Measurements from ENCODE around the gene USP2.

DNA sequence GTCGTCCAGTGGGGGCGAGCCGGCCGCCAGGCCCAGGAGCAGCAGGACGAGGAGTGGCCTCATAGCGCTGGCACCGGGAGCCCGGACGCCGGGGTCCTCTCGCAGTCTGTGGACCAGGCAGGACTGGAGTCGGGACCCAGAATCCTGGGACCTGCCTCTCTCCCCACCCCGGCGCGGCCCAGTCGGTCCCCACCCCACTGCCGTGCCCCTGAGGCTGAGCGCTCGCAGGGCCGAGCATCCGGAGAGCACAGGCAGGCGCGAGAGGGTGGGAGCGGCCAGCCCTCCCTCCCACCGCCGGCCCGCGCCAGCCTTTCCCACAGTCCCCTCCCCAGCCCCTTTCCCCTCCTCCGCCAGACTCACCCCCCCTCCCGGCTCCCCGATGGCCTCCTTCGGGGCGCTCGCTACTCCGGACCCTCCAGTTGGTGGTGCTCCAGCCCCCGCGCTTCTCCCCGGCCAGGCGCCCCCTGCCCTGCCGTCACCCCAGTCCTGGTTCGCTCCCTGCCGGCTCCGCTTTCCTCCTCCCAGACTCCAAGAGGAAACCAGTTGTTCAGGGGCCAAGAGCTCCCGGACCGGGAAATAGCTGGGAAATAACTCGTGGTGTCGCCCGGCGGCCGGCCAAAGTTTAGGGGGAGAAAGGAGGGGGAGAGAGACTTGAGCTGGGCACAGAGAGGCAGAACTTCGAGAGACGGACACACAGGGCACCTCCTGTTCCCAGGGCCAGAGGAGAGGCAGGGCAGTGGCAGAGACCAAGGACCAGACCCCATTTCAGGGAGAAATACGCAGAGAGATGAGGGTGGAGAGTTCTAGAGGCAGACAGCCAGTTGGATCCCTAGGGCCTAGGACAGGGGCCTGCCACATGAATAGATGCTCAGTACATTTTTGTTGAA is 40.9 kb downstream of the USP2 start, which contains the start of gene C1QTNF5:
- TF ChIP-seq GATA2 (IDR thresholded peaks at IDR 0.05; ENCODE audit: low read depth, low read length) (no peak), GATA3 (IDR thresholded peaks at IDR 0.05; ENCODE audit: low read depth, low read length) (no peak)
